HG02943 (cell line): ENCODE results near the gene SPDYE2.
"Not testable (repeated sequence)": the region's sequence is repeated elsewhere in the genome, so short reads cannot be mapped to it uniquely, and the experiment has no call there.

Experiments
- ATAC-seq: cut with Tn5 transposase; IDR thresholded peaks from one replicate; pipeline ENCODE4 v1.9.1; 2021; ENCODE audit warnings: mild to moderate bottlenecking, low read depth, moderate library complexity; ENCODE audit not compliant: unreplicated experiment

The SPDYE2 gene

DNA sequence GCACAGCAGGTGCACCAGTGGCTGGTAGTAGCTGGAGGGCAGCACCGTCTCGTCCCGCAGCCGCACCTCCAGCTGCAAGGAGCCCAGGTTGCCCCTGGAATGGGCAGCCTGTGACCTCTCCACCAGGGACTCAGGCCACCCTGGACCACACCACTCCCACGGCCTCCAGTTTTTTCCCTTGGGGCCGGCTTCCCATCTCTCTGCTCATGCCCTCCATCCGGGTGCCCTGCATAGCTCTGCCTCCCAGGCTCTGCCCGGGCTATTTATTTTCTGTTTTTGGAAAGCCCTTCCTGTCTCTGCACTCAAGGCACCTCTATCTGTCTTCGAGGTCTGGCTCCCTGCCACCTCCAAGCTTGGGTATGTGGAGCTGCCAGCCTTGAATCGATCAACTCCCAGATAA is 45.0 kb downstream of the SPDYE2 start:
- ATAC-seq: not testable (repeated sequence)

DNA sequence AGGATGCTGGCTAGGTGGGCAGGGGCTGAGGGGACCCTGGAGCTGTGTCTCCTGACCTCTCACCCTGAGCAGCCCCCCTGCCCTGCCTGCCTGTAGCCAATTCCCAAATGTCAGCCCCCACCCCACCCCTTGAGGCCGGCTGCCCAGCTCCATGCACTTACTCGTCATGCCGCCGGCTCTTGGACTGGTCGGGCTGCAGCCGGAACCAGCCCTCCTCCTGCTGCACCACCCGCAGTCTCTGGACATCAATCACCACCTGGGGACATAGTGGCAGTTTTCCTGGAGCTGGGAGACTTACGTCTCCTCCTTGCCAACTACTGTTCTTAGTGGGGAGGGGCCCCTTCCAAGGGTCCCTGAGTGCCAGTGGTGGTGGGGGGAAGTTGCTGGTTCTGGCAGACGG is 48.7 kb downstream of the SPDYE2 start:
- not testable (repeated sequence) for ATAC-seq

DNA sequence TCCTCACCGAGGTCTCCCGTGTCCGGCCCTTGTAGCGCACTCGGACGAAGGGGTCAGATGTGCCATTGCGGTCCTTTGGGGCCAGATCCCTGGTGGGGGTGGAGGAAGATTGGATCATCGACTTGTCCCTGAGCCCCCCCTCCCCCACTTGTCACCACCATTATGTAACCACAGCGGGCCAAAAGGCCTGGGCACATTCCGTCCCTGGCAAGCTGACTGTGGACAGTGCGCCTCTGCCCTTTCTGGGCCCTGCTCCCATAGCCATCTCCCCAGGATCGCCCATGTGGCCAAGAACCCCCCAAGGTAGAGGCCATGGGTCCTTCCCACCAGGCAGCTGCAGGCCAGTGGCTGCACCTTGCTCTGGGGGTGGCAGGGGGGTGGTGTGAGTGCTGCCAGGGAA is 51.3 kb downstream of the SPDYE2 start:
- ATAC-seq: not testable (repeated sequence)

DNA sequence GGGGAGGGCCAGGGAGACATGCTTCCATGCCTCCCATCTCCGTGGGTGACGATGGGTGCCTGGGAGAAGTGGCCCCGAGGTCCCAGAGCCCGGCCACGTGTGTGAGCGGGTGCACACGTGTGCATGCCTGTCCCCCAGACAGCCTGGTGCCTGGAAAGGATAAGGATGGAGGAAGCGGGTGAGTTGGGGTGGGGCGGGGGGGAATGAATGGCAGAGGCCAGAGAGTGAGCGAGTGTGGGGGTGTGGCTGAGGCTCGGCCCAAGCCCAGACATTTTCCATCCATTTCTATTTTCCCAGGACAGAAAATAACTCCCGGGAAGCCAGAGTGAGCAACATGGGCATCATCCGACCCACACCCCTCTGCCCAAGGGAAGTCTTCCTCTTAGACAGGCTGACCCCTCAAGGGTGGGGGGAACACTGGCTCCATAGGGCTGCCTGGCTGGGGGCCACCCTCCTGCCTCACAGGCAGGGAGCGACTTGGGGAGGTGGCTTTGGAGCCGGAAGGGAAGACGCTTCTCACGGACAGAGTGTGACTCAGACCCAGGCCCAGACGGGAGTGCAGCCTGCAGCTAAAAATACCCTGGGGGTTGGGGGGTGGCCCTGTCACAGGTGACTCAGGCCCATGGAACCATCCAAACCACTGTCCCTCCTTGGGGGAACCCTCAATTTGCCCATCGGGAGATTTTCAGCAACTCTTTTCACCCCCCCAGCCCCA is 53.6 kb downstream of the SPDYE2 start:
- not testable (repeated sequence) for ATAC-seq

DNA sequence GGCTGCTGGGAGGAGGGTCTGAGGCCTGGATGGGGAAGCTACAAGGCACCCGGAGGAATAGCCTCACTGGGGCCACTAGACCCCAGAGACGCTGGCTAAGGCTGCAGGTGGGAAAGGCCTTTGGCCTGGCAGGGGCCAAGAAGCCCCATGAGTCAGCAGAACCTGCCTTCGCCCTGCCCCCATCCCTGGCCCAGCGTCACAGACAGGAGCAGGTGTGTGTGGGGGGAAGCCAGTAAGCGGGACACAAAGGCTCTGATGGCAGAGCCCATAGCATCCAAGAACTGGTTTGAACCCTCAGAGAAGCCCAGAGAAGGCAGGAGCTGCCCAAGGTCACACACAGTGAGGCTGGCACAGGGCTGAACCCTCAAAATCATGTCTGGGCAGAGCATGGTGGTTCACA is 55.8 kb downstream of the SPDYE2 start:
- ATAC-seq: not testable (repeated sequence)

DNA sequence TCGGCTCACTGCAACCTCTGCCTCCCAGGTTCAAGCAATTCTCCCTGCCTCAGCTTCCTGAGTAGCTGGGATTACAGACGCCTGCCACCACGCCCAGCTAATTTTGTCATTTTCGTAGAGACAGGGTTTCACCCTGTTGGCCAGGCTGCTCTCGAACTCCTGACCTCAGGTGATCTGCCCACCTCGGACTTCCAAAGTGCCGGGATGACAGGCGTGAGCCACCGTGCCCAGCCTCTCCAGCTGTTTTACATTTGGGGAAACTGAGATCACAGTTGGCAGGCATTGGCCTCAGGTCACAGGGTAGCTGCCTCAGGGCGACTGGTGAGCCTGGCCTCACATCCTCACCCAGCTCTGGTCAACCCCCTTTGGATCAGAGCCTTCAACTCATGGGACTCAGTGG is 58.7 kb downstream of the SPDYE2 start:
- ATAC-seq: not testable (repeated sequence)

DNA sequence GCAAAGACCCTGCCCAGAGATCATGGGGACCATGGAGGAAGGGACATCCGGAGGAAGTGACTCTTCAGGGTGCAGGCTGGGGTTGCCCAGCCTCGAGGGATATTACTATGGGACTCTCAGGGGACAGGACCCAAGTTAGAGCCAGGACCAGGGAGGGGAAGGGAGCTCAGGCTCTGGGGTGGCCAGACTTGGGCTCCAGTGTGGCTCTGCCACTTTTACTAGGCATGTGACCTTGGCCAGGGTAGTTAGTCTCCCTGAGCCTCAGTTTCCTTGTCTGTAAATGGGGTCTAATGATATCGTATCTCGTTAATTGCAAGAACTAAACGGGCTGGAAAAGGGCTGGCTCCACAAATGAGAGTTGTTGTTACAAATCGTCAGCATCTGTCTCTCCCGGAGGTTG is 59.4 kb downstream of the SPDYE2 start:
- not testable (repeated sequence) for ATAC-seq

DNA sequence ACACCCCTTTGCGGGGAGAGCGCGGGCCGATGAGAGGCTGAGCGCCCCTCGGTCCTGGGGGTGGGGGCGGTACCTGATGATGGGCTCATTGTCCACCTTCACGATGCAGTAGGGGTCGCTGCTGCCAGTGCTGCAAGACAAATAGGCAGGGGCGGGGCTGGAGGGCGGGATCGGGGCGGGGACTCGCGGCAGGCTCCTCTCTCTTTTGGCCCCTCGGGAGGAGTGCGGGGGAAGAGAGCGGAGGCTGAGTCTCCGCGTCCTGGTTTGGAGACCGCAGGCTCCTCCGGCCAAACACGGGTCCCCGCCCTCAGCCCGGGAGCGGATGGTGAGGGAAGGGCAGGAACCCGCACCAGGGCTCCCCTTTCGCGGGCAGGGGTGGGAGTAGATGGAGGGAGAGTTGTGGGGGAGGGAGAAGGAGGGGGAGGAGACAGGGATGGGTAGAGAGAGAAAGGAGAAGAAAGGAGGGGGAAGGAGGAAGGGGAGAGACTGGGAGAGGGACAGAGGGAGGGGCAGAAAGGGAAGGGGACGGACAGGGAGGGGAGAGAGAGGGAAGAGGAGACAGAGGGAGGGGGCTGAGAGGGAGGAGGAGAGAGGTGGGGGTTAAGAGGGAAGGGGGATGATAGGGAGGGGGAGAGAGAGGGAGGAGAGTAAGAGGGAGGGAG is 60.1 kb downstream of the SPDYE2 start:
- not testable (repeated sequence) for ATAC-seq

DNA sequence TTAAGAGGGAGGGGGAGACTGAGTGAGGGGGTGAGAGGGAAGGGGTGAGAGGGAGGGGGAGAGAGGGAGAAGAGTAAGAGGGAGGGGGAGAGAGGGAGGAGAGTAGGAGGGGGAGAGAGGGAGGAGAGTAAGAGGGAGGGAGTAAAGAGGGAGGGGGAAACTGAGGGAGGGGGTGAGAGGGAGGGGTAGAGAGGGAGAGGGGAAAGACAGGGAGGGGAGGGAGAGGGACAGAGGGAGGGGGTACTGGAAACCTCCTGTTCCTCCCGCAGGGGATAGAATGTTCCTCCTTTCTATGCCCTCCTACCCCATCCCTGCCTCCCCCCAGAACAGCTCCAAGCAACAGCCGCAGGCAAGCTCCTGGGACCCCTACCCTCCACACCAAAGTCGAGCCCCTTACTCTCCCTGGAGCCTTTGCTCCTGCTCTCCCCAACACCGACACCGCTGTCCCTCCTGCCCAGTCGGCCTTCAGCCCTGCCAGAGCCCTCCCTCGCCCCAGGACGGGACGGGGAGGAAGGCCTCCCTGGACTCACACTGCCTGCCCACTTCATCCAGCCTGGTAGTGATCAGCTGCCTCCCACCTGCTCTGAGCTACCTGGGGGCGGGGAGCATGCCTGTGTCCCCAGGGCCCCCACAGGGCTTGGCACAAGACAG is 60.8 kb downstream of the SPDYE2 start:
- not testable (repeated sequence) for ATAC-seq
